ENCODE measurements around the gene SLC27A3. TPM values are rescaled to one million over a fixed set of nuclear protein-coding genes. Genes with fewer than 3 reads are reported as not detected.

The SLC27A3 gene
- total and polyA plus RNA-seq, 2 of the 8 experiments (the other 6 are each of a cell fraction or from before 2014, with no cell fraction given): 39.1 to 40.1 TPM

- no peak overlapping the region for H3K14ac ChIP-seq (ENCODE audit: insufficient read length)
- CTCF ChIA-PET (ENCODE audit: partially characterized antibody): interaction anchor here (0.7 to 12.1 kb wide), 25 partner anchors 10 to 207 kb away, joined by 3 to 172 read pairs (median 4); partner anchors contain the start of genes ILF2, NPR1 and SNAPIN
- H3K9ac ChIP-seq (replicated peaks in 1 of 4; ENCODE audit: extremely low read depth in 1 of 4, low read depth in 3 of 4, low read length in 3 of 4): no peak overlapping the region
- H3K4me1 ChIP-seq (replicated peaks in 1 of 4; ENCODE audit: control insufficient read depth in 3 of 4, insufficient read depth in 4 of 4, low read length in 3 of 4): peaks cover 0 to 20% (median 11%) of the 10 kb centered on the region in 4 experiments; a peak in 6 of 7 replicates
- H3K79me1 ChIP-seq (ENCODE audit: low read depth, low read length): peaks cover 5% of the 10 kb centered on the region; the same call in 1 of the 2 replicates
- no peak overlapping the region for H2BK20ac ChIP-seq (ENCODE audit: low read length)
- H3K4me2 ChIP-seq (ENCODE audit: insufficient read depth in 1 of 2, low read depth in 2 of 2, low read length in 2 of 2): no peak overlapping the region
- H3K4ac ChIP-seq (replicated peaks; ENCODE audit: insufficient read length, low read depth, low read length): no peak overlapping the region
- no peak overlapping the region for H4K8ac ChIP-seq (ENCODE audit: extremely low read depth, insufficient read depth, low read length)
- FAIRE-seq (no peak), DNase-seq (ENCODE audit: low read depth in 1 of 2, low spot score in 2 of 2) (no peak)
- no peak overlapping the region for H3K23ac ChIP-seq (ENCODE audit: insufficient read length)
- H3K27ac ChIP-seq (ENCODE audit: low read depth, low read length): no peak overlapping the region
- H4K20me1 ChIP-seq (replicated peaks in 1 of 2; ENCODE audit: control insufficient read depth in 1 of 2, insufficient read depth in 2 of 2, low read length in 2 of 2): no peaks in the 10 kb centered on the region
- H4K5ac ChIP-seq (ENCODE audit: insufficient read length, low read depth, low read length): no peak overlapping the region
- H2BK5ac ChIP-seq (ENCODE audit: low read depth, low read length): no peak overlapping the region
- H3K23me2 ChIP-seq (ENCODE audit: low read depth, low read length): peaks cover 11% of the 10 kb centered on the region
- H3K56ac ChIP-seq (replicated peaks; ENCODE audit: insufficient read length, low read depth, low read length): no peak overlapping the region
- no peaks in the 10 kb centered on the region; a peak in 1 of 7 replicates for H3K27me3 ChIP-seq (replicated peaks in 1 of 4; ENCODE audit: control insufficient read depth in 3 of 4, extremely low read depth in 1 of 4, insufficient read depth in 3 of 4, low read length in 3 of 4)
- H3K36me3 ChIP-seq (ENCODE audit: control insufficient read depth in 2 of 4, insufficient read depth in 4 of 4, low read length in 3 of 4): peaks cover 13 to 42% (median 17%) of the 10 kb centered on the region in 4 experiments; a peak in 5 of 8 replicates
- H2BK15ac ChIP-seq (ENCODE audit: low read length): peak overlapping the region; percentile 46; the same call in 1 of the 2 replicates
- TF ChIP-seq SP4 (IDR thresholded peaks at IDR 0.05; ENCODE audit: low read length): no peak
- TF ChIP-seq SP1 (IDR thresholded peaks at IDR 0.05; ENCODE audit: low read depth, low read length): no peak
- no peak for TF ChIP-seq SUZ12 (IDR thresholded peaks at IDR 0.05; ENCODE audit: low read length)
- TF ChIP-seq TAF1 (IDR thresholded peaks at IDR 0.05; ENCODE audit: low read depth, low read length): no peak
- TF ChIP-seq TEAD4 (IDR thresholded peaks at IDR 0.05; ENCODE audit: low read depth, low read length): no peak
- no peak for TF ChIP-seq KDM5A (IDR thresholded peaks at IDR 0.05; ENCODE audit: low read length)
- TF ChIP-seq HDAC2 (IDR thresholded peaks at IDR 0.05; ENCODE audit: borderline replicate concordance in 1 of 2, low read depth in 2 of 2, low read length in 2 of 2): no peak
- TF ChIP-seq SIRT6 (IDR thresholded peaks at IDR 0.05; ENCODE audit: low read length): no peak
- no peaks in the 10 kb centered on the region for H3K9me3 ChIP-seq (ENCODE audit: insufficient read depth in 2 of 2, low read depth in 1 of 2, low read length in 1 of 2)
- H2AFZ ChIP-seq (ENCODE audit: low read length): no peak overlapping the region
- H3K18ac ChIP-seq (ENCODE audit: extremely low read depth, low read length): no peak overlapping the region
- no peak overlapping the region for H2BK120ac ChIP-seq (replicated peaks; ENCODE audit: low read depth, low read length)
- no peak overlapping the region for H3K4me3 ChIP-seq (ENCODE audit: extremely low read depth in 1 of 4, insufficient read depth in 2 of 4, low read depth in 3 of 4, low read length in 4 of 4)
- WGBS, 2 experiments (ENCODE audit: extremely low coverage in 1 of 2, insufficient coverage in 1 of 2, insufficient read length in 1 of 2, insufficient replicate concordance in 2 of 2, low coverage in 1 of 2, low lambda C conversion rate in 2 of 2, missing lambda C conversion rate in 1 of 2): 87% methylated on average over 11 of the region's 12 CpGs; no CpG with 5 or more reads in 1 of the 2 experiments
- POLR2A ChIA-PET (ENCODE audit: partially characterized antibody): interaction anchor here (0.7 to 6.3 kb wide), 10 partner anchors 9 to 219 kb away, joined by 3 to 53 read pairs (median 4); partner anchors contain the start of genes ILF2, INTS3 and RPS27
- H2AK5ac ChIP-seq (ENCODE audit: low read depth, low read length): no peak overlapping the region
- no peak overlapping the region for H4K91ac ChIP-seq (replicated peaks; ENCODE audit: insufficient read length, low read length)
- no peaks in the 10 kb centered on the region; a peak in 1 of 4 replicates for H3K79me2 ChIP-seq (ENCODE audit: control insufficient read depth in 1 of 2, insufficient read depth in 2 of 2, low read length in 2 of 2)
- no peak overlapping the region for H2BK12ac ChIP-seq (ENCODE audit: low read depth, low read length)
Measured at GRCh38 chr1:153773096-153773921, 1.9 kb upstream of the SLC27A3 start.

All from H1 (cell line).